ENCODE data around the gene MLLT10.
A peak's percentile ranks its signal among the peaks of the same experiment; 100 is the strongest.

MLLT10 gene

DNA sequence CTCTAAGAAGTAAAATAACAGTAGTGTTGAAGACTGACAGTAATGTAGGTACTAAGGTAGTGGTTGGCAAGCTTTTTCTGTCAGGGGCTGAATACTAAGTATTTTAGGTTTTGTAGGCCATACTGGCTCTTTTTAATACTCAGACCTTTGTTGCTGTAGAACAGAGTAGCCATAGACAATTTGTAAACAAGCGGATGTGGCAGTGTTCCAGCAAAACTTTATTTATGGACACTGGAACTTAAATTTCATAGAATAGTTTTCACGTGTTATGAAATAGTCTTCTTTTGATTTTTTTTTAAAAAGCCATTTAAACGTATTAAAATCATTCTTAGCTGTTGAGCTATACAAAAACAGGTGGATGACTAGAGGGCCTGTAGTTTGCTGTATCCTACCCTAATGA, 121.2 kb downstream of the MLLT10 start:
- DNase-seq = no peak

DNA sequence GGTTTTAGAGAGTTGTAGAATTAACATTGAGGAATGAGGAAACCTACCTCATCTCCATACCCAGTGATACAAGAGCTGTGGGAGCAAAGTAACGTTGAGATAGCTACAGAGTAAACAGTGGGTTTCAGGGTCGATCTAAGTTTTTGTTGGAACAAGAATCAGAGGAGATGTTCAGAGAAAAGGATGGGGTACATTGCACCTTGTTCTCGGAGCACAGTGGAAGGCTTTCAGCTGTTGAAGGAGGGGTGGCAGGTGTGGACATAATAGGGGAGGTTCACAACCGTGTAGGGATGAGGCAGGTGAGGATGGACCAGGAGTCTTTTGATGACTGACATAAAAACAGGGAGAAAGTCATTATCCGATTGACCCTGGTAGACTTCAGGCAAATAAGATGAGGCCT, 121.7 kb downstream of the MLLT10 start:
- DNase-seq = no peak

- no peak for DNase-seq
Observed at GRCh38 chr10:21661087-21661486, 127.1 kb downstream of the MLLT10 start.

GRCh38 chr10:21661935-21662334, 127.9 kb downstream of the MLLT10 start:
- DNase-seq = no peak

GRCh38 chr10:21662635-21663034, 128.6 kb downstream of the MLLT10 start:
- DNase-seq = no peak

GRCh38 chr10:21668831-21669230, 134.8 kb downstream of the MLLT10 start:
- no peak for DNase-seq

DNA sequence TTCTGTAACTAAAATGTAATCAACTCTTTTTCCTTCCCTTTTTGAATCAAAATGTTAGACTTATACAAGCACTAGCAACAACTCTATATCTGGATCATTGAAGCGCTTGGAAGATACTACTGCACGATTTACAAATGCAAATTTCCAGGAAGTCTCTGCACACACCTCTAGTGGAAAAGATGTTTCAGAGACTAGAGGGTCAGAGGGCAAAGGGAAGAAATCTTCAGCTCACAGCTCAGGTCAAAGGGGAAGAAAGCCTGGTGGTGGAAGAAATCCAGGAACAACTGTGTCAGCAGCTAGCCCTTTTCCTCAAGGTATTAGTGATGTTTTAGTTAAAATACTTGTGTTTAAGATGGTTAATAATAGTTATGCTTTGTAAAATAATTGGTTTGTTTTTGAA, 136.4 kb downstream of the MLLT10 start:
- DNase-seq = no peak

DNA sequence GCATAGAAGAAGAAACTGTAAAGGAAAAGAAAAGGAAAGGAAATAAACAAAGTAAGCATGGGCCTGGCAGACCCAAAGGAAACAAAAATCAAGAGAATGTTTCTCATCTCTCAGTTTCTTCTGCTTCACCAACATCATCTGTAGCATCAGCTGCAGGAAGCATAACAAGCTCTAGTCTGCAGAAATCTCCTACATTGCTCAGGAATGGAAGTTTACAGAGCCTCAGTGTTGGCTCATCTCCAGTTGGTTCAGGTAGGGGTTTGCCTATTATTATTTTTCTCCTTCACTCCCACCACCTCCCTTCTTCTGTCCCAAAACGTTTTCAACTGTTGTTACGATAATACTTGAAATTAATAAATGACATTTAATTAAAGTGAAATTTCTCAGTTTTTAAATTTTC, 139.6 kb downstream of the MLLT10 start:
- no peak for DNase-seq

- DNase-seq = peak; percentile 35
Observed at GRCh38 chr10:21675157-21675796, 141.2 kb downstream of the MLLT10 start.

- no peak for DNase-seq
Observed at GRCh38 chr10:21677551-21677950, 143.5 kb downstream of the MLLT10 start.

DNA sequence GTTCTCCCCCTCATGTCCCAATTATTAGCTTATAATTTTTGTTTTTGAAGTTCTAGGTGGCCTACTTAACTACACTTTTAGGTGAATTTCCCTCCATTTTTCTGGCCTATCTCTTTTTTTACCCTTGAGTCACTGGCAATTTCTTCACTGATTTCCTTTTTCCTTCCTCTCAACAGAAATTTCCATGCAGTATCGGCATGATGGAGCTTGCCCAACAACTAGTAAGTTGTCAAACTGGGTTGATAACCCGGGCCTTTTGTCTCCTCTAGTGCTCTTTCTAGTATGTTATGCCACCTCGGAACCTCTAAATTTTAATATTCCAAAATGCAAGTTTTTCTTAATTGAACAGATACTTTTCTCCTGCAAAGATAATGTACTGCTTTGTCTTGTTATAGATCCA, 147.1 kb downstream of the MLLT10 start:
- no peak for DNase-seq

- DNase-seq = no peak
Observed at GRCh38 chr10:21687266-21688008, 153.4 kb downstream of the MLLT10 start.

DNA sequence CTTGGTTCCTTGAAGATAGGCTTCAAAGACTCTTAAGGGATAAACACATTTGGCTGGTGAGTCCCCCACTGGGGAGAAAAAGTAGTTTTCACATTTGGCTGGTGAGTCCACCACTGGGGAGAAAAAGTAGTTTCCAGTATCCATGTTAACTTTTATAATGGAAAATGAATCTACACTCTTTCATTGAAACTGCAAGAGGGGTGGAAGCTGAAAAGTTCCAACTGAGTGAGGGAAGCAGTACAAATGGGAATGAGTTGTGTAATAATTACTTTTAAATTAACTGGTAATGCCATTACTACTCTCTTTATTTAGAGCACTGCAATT, 153.9 kb downstream of the MLLT10 start:
- DNase-seq = no peak

- no peak for DNase-seq
Observed at GRCh38 chr10:21688870-21689269, 154.8 kb downstream of the MLLT10 start.

GRCh38 chr10:21689881-21690280, 155.8 kb downstream of the MLLT10 start:
- DNase-seq = no peak

DNA sequence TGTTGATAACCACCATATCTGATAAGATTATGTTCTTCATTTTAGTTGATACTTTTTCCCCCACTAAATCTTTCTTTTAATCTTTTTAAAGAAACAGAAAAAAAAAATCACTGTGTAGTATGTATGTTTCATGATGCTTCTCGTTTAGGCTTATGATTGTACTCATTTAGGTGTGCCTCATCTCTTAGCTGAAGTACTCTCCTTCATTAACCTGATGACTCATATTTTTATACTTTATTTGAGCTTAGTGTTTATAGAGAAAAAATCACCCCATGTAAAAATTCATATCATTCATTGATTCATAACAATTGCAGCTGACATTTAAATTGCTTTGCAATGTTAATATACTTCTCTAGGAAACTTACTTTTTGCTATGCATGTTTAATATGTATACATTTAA, 158.9 kb downstream of the MLLT10 start:
- no peak for DNase-seq

DNA sequence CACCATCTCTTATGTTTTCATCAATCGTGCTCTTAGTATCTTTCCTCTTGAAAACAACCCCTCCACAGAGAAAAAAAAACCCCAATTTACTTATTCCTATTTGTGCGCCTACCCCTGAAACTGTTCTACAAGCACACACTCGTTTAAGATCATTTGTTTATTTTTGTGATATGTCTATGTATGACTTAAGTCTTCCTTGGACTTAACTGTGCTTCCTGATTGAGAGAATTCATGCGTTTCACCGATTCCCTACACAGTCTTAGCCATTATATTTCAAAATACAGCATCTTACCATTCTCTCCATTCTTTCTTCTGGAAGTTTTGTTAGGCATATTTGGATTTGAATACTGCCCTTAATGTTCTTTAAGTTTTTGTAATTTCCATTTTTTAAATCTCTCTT, 159.4 kb downstream of the MLLT10 start:
- no peak for DNase-seq

GRCh38 chr10:21694631-21695030, 160.6 kb downstream of the MLLT10 start:
- DNase-seq = no peak

- DNase-seq = no peak
Observed at GRCh38 chr10:21696302-21696701, 162.3 kb downstream of the MLLT10 start.

DNA sequence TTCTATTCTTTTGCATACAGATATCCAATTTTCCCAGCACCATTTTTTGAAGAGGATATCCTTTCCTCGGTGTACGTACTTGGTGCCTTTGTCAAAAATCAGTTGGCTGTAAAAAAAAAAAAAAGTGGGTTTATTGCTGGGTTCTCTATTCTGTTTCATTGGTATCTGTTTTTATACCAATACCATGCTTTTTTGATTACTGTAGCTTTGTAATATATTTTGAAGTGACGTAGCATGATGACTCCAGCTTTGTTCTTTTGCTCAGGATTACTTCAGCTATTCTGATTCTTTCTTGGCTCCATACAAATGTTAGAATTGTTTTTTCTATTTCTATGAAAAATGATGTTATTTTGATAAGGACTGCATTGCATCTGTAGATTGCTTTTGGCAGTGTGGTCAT, 165.5 kb downstream of the MLLT10 start:
- DNase-seq = no peak

GRCh38 chr10:21700474-21700873, 166.4 kb downstream of the MLLT10 start:
- no peak for DNase-seq

GRCh38 chr10:21702633-21703111, 168.6 kb downstream of the MLLT10 start:
- DNase-seq = no peak

GRCh38 chr10:21705142-21705827, 171.3 kb downstream of the MLLT10 start:
- no peak for DNase-seq

- no peak for DNase-seq
Observed at GRCh38 chr10:21705828-21706176, 171.8 kb downstream of the MLLT10 start.

All from stimulated activated CD4-positive, alpha-beta T cell treated with anti-CD3 and anti-CD28 coated beads, Interleukin-4, amount 100 ng/mL, for 24 hours (primary cell).